Erythroblast (primary cell): ENCODE data around the gene MLLT10.

Source experiments
- GATA1 ChIP-seq: IDR thresholded peaks from 2 replicates; pipeline ENCODE4 v1.6.1; 2011; ENCODE audit warnings: low read depth, mild to moderate bottlenecking, control low read depth, low read length, moderate library complexity
- POLR2A ChIP-seq: IDR thresholded peaks from 2 replicates; pipeline ENCODE4 v1.6.1; 2011; ENCODE audit warnings: mild to moderate bottlenecking, low read length

DNA sequence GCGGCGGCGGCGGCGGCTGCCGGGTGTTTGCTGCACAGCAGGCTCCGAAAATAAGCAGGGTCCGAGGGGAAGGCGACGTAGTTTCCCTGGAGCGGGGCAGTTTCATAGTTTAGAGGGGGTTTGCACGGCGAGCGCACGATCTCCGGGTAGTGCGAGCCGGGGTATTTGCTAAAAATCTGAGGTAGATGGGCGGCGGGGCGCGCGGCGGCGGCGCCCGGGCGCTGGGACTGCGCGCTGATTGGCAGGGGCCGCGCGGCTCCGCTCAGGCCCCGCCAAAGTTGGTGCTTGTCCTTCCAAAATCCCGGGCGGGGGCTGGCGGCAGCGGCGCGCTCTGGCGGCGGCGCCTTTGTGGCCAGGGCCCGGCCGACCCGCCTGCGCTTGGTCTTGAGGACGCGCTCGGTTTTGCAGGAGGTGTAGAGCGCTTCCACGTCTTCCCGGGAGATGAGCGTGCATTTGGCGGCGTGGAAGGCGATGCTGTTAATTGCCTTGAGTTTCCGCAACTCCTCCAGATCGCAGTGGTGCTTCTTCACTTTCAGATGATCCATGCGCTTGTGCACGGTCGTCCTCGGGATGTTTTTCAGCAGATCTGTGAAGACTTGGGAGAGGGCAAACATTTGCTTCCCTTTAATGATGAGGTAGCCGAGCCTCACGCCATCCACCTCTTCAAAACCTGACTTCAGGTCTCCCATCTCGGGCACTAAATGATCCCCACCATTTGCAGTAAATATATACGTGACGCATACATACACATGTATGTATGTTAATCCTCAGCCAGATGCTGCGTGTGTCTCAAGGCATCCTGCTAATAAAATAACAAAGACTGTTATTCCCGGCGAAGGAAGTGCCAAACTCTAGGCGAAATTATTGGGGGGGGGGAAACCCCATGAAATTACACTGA, 16.6 kb upstream of the MLLT10 start:
- TF ChIP-seq POLR2A (no peak), GATA1 (no peak)
